Activated T-helper 9 cell treated with anti-CD3 and anti-CD28 coated beads, Interleukin-2, amount 50 U/mL, for 16 hours (primary cell): ENCODE results near the gene CD2BP2.

Experiments used
- DNase-seq: peaks from one replicate; pipeline ENCODE4 v3.0.0-alpha.2; 2020; ENCODE audit warnings: low read depth

CD2BP2 gene

GRCh38 chr16:30378236-30379157, 23.4 kb upstream of the CD2BP2 start:
- DNase-seq = peak; percentile 98

GRCh38 chr16:30377812-30378235, 22.7 kb upstream of the CD2BP2 start:
- peak; percentile 78 for DNase-seq

DNA sequence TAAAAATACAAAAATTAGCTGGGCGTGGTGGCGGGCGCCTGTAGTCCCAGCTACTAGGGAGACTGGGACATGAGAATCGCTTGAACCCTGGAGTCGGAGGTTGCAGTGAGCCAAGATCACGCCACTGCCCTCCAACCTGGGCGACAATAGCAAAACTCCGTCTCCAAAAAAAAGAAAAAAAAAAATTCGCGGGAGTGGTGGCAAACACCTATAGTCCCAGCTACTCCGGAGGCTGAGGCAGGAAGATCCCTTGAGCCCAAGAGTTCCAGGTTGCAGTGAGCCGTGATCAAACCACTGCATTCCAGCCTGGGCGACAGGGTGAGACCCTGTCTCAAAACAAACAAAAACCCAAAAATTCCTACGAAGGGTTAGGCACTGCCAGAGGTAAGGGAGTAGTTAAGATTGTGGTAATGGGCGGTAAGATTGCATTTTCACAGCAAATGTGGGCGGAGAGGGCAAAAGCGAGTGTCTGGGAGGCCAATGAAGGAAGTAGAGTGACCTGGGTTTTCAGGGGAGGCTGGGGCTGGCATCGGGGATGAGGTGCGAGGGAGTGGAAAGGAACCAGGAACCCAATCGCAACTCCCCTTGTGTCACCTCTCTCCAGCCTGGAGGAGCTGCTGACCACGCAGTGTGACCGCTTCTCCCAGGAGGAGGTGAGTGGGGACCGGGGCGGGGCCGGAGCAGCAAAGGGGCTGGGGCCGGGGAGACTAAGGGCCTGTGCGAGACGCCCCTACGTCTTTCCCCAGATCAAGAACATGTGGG, 22.1 kb upstream of the CD2BP2 start:
- DNase-seq = no peak

GRCh38 chr16:30376461-30376902, 21.4 kb upstream of the CD2BP2 start:
- no peak for DNase-seq

- no peak for DNase-seq
Measured at GRCh38 chr16:30375864-30376263, 20.8 kb upstream of the CD2BP2 start.

DNA sequence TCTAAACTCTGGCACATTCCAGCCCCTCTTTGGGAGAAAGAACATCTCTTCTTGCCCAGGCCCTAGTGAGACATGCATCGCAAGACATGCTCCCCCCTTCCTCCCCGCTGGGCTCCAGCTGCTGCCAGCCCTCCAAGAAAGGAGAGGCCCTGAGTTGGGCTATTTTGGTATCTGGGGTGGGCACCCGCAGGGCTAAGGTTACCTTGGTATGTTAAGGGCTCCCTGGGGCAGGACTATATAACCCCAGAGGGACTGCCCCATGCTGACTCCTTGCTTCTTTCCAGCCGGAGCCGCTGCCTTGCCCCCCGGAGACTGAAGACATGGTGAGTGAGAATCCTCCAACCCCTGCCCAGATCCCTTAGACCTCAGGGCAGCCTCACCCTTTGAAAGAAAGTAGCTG, 19.4 kb upstream of the CD2BP2 start, which contains the start of gene MYL11:
MYL11 (plus strand) TSS at position 265 of the 400 bp plus-strand sequence; CDS start at position 321, 56 bp downstream.
- no peak for DNase-seq

DNA sequence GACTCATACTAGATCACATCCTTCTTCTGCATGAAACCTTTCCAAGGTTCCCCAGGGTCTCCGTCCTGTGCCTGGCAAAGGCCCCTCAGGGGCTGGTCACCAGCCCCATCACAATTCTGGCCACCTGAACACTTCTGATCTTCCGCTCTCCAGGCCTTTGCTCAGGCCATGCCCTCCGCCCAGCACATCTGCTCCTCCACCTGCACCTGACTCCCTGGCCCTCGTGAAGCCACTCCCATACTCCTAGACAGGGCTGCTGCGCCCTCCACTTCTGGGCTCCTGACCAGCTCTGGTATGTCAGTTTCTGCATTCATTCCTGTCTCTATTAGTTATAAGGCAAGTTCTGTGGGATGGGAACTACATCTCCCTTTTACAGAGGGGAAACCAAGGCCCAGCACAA, 17.6 kb upstream of the CD2BP2 start:
- DNase-seq = no peak

GRCh38 chr16:30372038-30372712, 17.1 kb upstream of the CD2BP2 start:
- no peak for DNase-seq

DNA sequence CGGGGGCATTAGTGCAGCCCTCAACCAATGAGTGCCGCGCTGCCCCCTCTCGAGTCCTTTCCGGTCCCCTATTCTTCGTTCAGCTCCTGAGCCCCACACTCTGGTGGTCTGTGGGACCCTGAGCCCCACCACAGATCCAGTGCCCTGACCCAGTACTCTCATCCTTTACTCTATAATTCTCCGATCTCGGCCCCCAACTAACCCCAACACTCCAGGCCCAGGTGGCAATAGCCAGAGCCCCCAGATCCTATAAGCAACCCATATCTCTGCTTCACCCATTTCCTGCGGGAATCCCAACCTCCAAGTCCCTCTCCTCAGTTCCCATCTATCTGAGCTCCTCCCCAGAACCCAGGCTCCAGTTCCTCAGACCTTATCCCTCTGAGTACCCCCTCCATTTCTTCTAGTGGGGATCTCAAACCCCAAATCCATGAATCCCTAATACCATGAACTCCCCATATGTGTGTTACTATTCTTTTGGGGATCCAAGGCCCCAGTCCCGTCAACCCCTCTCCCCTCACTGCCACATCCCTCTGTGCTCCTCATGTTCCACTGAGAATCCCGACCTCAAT, 16.2 kb upstream of the CD2BP2 start:
- DNase-seq = no peak

DNA sequence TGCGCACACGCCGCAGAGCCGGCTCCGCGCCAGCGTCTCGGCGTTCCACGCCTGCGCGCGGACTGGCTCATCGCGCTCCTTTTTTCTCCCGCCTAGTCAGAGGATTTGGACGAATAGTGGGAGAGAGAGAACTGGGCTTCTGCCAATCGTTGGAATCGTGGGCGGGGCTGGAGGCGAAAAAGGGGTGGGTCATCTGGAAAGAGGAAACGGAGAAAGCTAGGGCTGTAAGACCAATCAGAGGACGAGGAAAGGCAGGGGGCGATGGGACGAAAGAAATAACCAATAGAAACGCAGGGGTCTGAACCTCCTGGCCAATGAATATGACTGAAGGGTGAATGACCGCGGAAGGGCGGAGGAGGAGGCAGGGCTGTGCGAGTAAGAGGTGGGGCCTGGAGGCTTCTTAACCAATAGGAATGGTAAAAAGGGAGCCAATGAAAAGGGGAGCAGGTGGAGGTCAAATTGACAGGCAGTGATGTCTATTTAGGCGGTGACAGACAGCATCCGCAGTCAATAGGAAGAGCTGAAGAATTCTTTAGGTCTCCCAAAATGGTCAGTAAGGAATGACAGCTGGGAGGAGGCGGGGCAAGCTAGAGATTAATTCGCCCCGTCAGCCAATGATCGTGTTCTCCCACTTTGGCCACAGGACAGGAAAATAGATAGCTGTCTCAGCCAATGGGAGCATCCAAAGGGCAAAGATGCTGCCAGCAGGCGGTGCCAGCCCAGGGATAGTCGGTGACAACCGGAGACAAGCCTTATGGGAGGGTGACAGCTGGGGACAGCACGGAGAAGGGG, 15.5 kb upstream of the CD2BP2 start, which contains the start of gene TBC1D10B:
TBC1D10B (minus strand) TSS at position 39 of the 792 bp plus-strand sequence. CDS start 311 bp downstream, outside the sequence.
- DNase-seq = peak; percentile 97

- DNase-seq = no peak
Measured at GRCh38 chr16:30369938-30370455, 14.9 kb upstream of the CD2BP2 start.

GRCh38 chr16:30369091-30369937, 14.2 kb upstream of the CD2BP2 start:
- no peak for DNase-seq

GRCh38 chr16:30368792-30369090, 13.6 kb upstream of the CD2BP2 start:
- no peak for DNase-seq

DNA sequence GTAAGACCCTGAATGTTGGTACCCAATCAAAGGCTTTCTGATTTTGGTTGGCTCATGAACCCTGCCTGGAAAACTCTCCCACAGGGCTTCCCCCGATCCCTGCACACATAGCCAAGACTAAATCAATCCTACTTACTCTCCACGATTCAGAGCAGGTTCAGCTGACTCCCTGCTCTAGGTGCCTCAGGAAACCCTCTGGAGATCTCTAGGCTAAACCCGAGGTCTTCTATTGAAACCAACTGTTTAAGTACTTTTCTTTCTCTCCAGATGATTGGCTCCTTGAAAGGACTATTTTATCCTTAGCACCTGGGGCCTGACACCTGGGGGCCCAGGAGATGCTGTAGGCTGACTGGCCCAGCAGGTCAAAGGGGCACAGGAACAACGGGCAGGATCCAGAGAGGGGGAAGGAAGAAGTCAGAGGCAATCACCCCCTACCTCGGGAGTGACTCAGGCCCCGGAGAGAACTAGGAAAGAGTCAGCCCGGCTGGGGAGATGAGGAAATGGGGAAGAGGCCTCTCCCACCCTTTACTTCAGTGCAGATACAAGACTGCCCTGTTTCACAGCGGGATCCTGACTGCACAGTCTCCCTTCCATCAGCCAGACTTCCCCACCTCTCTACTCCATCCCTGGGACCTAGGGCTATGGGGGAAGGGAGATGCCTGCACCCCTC, 13.1 kb upstream of the CD2BP2 start:
- DNase-seq = no peak

DNA sequence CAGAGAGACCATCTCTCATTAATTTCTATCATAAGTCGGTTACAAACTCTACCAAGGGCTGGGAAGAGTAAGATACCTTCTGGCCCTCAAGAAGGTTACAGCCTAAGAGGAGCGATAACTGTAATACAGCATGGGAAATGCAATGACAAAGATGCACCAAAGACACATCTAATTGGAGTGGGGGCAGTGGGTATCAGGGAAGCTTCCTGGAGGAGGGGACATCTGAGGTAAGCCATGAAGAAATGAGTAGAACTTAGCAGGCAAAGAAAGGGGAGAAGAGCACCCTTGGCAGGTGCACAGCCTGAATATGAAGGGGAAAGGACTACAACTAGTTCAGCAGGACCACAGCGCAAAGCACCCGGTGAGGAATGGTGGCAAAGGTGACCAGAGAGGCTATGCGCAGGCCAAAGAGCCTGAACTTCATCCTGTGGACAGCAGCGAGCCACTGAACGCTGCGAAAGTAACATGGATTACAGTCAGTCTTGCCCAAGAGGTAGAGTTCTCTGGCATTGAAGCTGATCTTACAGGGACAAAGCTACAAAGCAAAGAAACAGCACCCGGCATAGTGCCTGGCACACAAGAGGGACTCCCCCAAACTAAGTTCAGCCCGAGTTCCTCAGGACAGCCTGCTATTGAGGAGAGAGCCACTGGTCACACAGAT, 12.4 kb upstream of the CD2BP2 start:
- no peak for DNase-seq

DNA sequence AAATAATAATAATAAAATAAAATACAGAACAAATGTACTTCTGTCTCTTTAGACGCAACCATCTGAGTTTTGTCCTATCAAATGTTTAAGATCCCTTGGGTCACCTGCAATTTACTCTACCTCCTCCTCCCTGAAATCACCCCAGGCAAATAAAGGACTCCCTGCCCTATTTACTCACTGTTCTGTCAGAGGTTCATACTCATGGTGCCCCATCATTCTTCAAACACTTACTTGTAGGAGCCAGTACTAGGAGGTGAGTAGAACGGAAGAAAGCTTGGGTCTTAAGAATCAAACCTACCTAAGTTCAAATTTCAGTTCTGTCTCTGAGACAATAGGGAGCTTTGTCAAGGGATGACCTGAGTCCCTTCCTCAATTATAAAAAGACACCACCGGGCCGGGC, 11.4 kb upstream of the CD2BP2 start:
- DNase-seq = no peak

DNA sequence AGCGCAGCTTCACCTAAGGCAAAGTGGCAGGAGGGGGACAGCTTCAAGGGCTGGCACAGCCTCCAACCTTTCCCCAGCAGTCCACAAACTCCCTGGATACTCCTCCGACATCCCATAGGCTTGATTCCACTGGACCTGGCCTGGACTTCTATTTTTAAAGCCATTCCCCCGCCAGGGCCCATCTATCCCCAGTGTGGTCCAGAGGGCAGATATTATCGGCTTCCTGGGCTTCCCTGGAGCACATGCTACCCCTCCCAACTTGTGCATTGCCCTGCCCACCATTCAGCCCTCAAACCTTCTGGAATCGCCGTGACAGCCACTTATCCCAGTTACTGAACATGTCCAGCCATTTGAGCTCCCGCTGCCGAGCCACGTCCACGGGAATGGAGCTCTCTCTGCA, 10.1 kb upstream of the CD2BP2 start:
- DNase-seq = no peak

GRCh38 chr16:30361180-30361579, 6.1 kb upstream of the CD2BP2 start:
- no peak for DNase-seq

- DNase-seq = no peak
Measured at GRCh38 chr16:30359871-30360170, 4.7 kb upstream of the CD2BP2 start.
